AG04449 (cell line): ENCODE results near the gene TRHDE.

ENCODE experiments used
- CTCF ChIA-PET: fragments of 350-600 bp; formaldehyde crosslinking; extraction: SDS; loops from one replicate; lab custom pipeline; 2021; ENCODE audit warnings: antibody characterized with exemption; lab: Yijun Ruan, JAX
- POLR2A ChIA-PET: fragments of 400-600, 350-600 bp; formaldehyde crosslinking; extraction: SDS; loops from one replicate; lab custom pipeline; 2020; ENCODE audit warnings: antibody characterized with exemption, inconsistent platforms; lab: Yijun Ruan, JAX
- DNase-seq: peaks from one replicate; pipeline ENCODE4 v3.0.0-alpha.2; 2010; ENCODE audit warnings: low read depth, low spot score
- H3K4me3 ChIP-seq: 2 replicates; pipeline ENCODE4 v1.5.1; 2011; ENCODE audit warnings: low read depth, mild to moderate bottlenecking, control low read depth, low read length
- TF ChIP-seq, protein P1 (sequence below): IDR thresholded peaks from one replicate; pipeline ENCODE4 v1.5.1; 2011; ENCODE audit warnings: mild to moderate bottlenecking, moderate library complexity, low read length, control low read depth, inconsistent platforms; ENCODE audit not compliant: insufficient read depth; ENCODE audit errors: missing control alignments

Gene TRHDE, protein sequence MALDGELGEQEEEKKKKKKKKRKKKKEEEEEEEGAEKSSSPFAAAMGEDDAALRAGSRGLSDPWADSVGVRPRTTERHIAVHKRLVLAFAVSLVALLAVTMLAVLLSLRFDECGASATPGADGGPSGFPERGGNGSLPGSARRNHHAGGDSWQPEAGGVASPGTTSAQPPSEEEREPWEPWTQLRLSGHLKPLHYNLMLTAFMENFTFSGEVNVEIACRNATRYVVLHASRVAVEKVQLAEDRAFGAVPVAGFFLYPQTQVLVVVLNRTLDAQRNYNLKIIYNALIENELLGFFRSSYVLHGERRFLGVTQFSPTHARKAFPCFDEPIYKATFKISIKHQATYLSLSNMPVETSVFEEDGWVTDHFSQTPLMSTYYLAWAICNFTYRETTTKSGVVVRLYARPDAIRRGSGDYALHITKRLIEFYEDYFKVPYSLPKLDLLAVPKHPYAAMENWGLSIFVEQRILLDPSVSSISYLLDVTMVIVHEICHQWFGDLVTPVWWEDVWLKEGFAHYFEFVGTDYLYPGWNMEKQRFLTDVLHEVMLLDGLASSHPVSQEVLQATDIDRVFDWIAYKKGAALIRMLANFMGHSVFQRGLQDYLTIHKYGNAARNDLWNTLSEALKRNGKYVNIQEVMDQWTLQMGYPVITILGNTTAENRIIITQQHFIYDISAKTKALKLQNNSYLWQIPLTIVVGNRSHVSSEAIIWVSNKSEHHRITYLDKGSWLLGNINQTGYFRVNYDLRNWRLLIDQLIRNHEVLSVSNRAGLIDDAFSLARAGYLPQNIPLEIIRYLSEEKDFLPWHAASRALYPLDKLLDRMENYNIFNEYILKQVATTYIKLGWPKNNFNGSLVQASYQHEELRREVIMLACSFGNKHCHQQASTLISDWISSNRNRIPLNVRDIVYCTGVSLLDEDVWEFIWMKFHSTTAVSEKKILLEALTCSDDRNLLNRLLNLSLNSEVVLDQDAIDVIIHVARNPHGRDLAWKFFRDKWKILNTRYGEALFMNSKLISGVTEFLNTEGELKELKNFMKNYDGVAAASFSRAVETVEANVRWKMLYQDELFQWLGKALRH

DNA sequence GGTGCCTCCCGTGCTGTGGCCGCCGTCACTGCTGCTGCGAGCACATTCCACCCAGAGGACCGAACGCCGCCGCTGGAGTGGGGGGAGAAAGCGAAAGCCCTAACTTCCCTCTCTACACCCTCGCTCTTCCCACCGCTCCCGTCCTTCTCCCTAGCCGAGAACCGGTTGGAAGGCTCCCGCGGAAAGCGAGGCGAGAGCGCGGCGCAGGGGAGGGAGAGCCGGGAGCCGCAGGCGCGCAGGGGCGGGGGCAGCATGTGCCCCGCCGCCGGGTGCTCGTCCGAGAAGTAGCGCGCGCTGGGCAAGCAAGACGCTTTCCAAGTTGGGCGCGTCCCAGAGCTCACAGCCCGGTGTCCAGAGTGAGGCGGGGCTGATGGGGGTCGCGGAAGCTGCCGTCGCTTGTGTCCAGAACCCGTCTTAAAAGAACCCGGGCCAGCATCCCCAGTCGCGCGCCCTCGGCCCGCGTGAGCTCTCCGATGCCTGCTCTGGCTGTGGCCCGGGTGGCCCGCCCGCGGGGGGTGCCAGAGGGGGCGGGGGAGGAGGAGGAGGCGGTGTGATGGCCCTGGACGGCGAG is at the start of gene TRHDE:
Gene TRHDE, plus strand, starts transcription at position 280 of the 571 bp plus-strand sequence. Its CDS starts 274 bp downstream, at position 554.
- POLR2A ChIA-PET = interaction anchor here (0.9 to 1.1 kb wide), 3 partner anchors 11 to 42 kb away, joined by 3 to 4 read pairs (median 3); no protein-coding TSS in a partner anchor
- CTCF ChIA-PET = interaction anchor here (0.9 to 7.2 kb wide), 5 partner anchors 11 to 76 kb away, joined by 3 to 62 read pairs (median 4); no protein-coding TSS in a partner anchor
- H3K4me3 ChIP-seq = peak within 1 kb of the TSS; percentile 93
- DNase-seq = no peak
- TF ChIP-seq, protein P1, sequence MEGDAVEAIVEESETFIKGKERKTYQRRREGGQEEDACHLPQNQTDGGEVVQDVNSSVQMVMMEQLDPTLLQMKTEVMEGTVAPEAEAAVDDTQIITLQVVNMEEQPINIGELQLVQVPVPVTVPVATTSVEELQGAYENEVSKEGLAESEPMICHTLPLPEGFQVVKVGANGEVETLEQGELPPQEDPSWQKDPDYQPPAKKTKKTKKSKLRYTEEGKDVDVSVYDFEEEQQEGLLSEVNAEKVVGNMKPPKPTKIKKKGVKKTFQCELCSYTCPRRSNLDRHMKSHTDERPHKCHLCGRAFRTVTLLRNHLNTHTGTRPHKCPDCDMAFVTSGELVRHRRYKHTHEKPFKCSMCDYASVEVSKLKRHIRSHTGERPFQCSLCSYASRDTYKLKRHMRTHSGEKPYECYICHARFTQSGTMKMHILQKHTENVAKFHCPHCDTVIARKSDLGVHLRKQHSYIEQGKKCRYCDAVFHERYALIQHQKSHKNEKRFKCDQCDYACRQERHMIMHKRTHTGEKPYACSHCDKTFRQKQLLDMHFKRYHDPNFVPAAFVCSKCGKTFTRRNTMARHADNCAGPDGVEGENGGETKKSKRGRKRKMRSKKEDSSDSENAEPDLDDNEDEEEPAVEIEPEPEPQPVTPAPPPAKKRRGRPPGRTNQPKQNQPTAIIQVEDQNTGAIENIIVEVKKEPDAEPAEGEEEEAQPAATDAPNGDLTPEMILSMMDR = no peak

DNA sequence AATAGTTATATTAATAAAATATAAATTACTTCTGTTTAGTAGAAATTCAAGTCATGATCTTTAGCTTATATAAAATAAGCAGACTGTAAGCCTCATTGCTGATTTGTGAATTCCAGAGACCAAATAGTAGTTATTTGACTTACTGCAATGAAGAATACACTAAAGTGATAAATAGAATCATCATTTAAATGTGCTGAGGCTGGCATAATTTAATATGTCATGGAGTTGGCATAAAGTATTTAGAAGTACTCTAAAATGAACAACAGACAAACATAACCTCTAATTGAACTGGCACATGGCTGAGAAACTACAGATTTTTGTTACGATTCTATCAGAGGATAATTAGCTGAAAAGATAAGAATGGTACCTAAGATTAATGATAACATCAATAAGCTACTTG is 45.7 kb upstream of the TRHDE start:
- TF ChIP-seq, protein P1 = no peak
- H3K4me3 ChIP-seq = no peak overlapping the region
- POLR2A ChIA-PET = no interaction called here
- CTCF ChIA-PET = interaction anchor here (0.9 kb wide), 1 partner anchor 56 kb away, joined by 3 read pairs; no protein-coding TSS in a partner anchor
- no peak for DNase-seq

- TF ChIP-seq, protein P1 = no peak
- ChIA-PET POLR2A (no interaction called here), CTCF (no interaction called here)
- no peak for DNase-seq
- H3K4me3 ChIP-seq = no peak overlapping the region
These were observed 43.7 kb upstream of the TRHDE start for GRCh38 chr12:72228424-72228823.

- ChIA-PET POLR2A (interaction anchor here (0.7 to 1.0 kb wide), 2 partner anchors 41 to 43 kb away, joined by 3 to 4 read pairs; no protein-coding TSS in a partner anchor), CTCF (interaction anchor here (1.1 to 1.2 kb wide), 3 partner anchors 12 to 116 kb away, joined by 3 to 4 read pairs (median 3); no protein-coding TSS in a partner anchor)
- TF ChIP-seq, protein P1 = no peak
- DNase-seq = peak; percentile 89
- no peak overlapping the region for H3K4me3 ChIP-seq
These were observed 41.6 kb upstream of the TRHDE start for GRCh38 chr12:72230589-72230988.

GRCh38 chr12:72234886-72235285 is 37.3 kb upstream of the TRHDE start:
- CTCF ChIA-PET = interaction anchor here (1.4 kb wide), 2 partner anchors 12 to 30 kb away, joined by 3 to 5 read pairs; no protein-coding TSS in a partner anchor
- no peak overlapping the region for H3K4me3 ChIP-seq
- POLR2A ChIA-PET = no interaction called here
- TF ChIP-seq, protein P1 = no peak
- no peak for DNase-seq
